Fibroblast of lung (primary cell): Measurements from ENCODE around the gene SMPD2. TPM values are rescaled to one million over a fixed set of nuclear protein-coding genes. Genes with fewer than 3 reads are reported as not detected.

Experiments used
- DNase-seq, 2 donors: peaks; one replicate each; pipeline versions ENCODE4 v3.0.0 to v3.0.0-alpha.2; 2010; ENCODE audit warnings: low read depth in 2 of 2
- H2AFZ ChIP-seq: 2 replicates; pipeline ENCODE4 v1.5.1; 2012; ENCODE audit warnings: low read length, control low read depth, inconsistent platforms
- H3K27ac ChIP-seq: 2 replicates; pipeline ENCODE4 v1.5.1; 2011; ENCODE audit warnings: low read length, control low read depth; ENCODE audit not compliant: insufficient read depth
- H3K27me3 ChIP-seq: 2 replicates; pipeline ENCODE4 v1.5.1; 2011; ENCODE audit warnings: mild to moderate bottlenecking, low read length; ENCODE audit not compliant: control insufficient read depth, insufficient read depth
- H3K36me3 ChIP-seq: 2 replicates; pipeline ENCODE4 v1.5.1; 2011; ENCODE audit warnings: low read length; ENCODE audit not compliant: control insufficient read depth, insufficient read depth
- H3K4me1 ChIP-seq: 2 replicates; pipeline ENCODE4 v1.5.1; 2011; ENCODE audit warnings: low read length; ENCODE audit not compliant: control insufficient read depth, insufficient read depth; ENCODE audit errors: extremely low read depth
- H3K4me2 ChIP-seq: 2 replicates; pipeline ENCODE4 v1.5.1; 2011; ENCODE audit warnings: low read length, control low read depth; ENCODE audit not compliant: insufficient read depth; ENCODE audit errors: extremely low read depth
- H3K4me3 ChIP-seq, 4 experiments: fragments of 200-600 bp in 1 of 4; sonication (generic) in 1 of 4; replicated peaks in 1 of 4; 2 replicates each; pipeline ENCODE4 v1.5.1; 2011 to 2016; ENCODE audit warnings: low read length in 4 of 4, low read depth in 3 of 4, mild to moderate bottlenecking in 3 of 4, control low read depth in 2 of 4, inconsistent platforms in 1 of 4, mixed read lengths in 1 of 4; ENCODE audit not compliant: insufficient read depth in 1 of 4; ENCODE audit errors: control extremely low read depth in 1 of 4
- H3K79me2 ChIP-seq: 2 replicates; pipeline ENCODE4 v1.5.1; 2012; ENCODE audit warnings: mild to moderate bottlenecking, low read length, inconsistent platforms; ENCODE audit not compliant: control insufficient read depth, insufficient read depth
- H3K9ac ChIP-seq: 2 replicates; pipeline ENCODE4 v1.5.1; 2011; ENCODE audit warnings: mild to moderate bottlenecking, low read length, control low read depth; ENCODE audit not compliant: insufficient read depth
- H3K9me3 ChIP-seq: 2 replicates; pipeline ENCODE4 v1.5.1; 2012; ENCODE audit warnings: low read depth, low read length; ENCODE audit not compliant: control insufficient read depth, insufficient read depth
- H4K20me1 ChIP-seq: 2 replicates; pipeline ENCODE4 v1.5.1; 2011; ENCODE audit warnings: low read length; ENCODE audit not compliant: control insufficient read depth, insufficient read depth; ENCODE audit errors: extremely low read depth
- EZH2 ChIP-seq: IDR thresholded peaks from 2 replicates; pipeline ENCODE4 v1.5.1; 2012; ENCODE audit warnings: low read length, control low read depth, mild to moderate bottlenecking; ENCODE audit errors: missing control alignments
- polyA plus RNA-seq, 2 donors: library from polyadenylated mRNA; depleted of rRNA in 1 of 2; stranded (reverse) in 1 of 2; unstranded in 1 of 2; fragments of >200 nt; gene quantifications; 2 replicates each; pipeline ENCODE4 v1.2.1, GENCODE V29; 2011 to 2012; ENCODE audit warnings: missing spikeins in 1 of 2
- total RNA-seq: library from RNA; depleted of rRNA; stranded (reverse); fragments of >200 nt; gene quantifications from 2 replicates; pipeline ENCODE4 v1.2.1, GENCODE V29; 2014
- TF ChIP-seq, protein P1 (sequence below), 2 donors: IDR thresholded peaks in 1 of 2; conservative IDR thresholded peaks in 1 of 2; 1 replicate in 1 of 2; 2 replicates in 1 of 2; pipeline ENCODE4 v1.5.1; 2011 to 2012; ENCODE audit warnings: low read length in 2 of 2, control low read depth in 1 of 2, inconsistent platforms in 1 of 2, low read depth in 1 of 2, mild to moderate bottlenecking in 1 of 2

The SMPD2 gene
- total and polyA plus RNA-seq, 2 donors (not counting 1 experiment from before 2014, with no cell fraction given) = 5.5 to 7.9 TPM

DNA sequence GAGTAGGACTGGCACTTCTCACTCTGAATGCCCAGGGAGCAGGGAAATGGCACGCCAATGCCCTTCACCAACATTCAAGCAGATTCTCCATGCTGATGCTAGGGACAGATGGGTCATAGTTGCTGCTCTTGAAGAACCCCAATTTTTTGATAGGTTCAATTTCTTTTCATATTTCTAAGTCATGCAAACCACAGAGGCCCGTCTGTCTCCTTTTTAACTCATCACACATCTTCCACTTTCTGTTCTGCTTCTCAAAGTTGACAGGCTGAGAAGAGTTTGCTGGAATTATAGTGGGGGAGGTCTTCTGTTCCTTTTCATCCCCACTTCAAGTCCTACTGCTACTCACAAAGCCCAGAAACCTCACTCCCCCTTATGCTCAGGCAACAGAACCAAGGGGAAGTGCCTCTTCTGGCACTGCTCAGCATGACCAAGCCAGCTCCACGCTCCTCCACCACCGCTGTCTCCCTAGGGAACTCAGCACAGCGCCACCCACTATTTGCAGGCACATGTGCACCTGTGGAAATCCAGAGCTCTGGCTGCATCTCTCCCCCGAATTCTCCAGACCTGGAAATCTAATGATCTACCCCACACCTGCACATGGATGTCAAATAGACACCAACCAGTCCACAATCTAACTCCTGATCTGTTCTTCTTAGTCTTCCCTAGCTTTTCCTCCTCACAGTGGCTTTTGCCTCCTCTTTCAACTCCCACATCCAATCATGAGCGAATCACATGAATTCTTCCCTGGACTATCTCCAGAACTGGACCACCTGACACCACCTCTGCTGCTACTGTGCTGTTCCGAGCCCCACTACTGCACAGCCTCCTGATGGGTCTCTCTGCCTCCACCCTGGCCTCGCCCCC is 31.8 kb downstream of the SMPD2 start:
- Histone ChIP-seq H4K20me1 (no peaks in the 10 kb centered on the region), H3K27me3 (no peaks in the 10 kb centered on the region), H2AFZ (no peak overlapping the region), H3K4me3 (no peak overlapping the region), H3K27ac (no peak overlapping the region), H3K36me3 (peaks cover 18% of the 10 kb centered on the region), H3K79me2 (peaks cover under 1% of the 10 kb centered on the region), H3K9ac (no peak overlapping the region), H3K9me3 (no peaks in the 10 kb centered on the region), H3K4me2 (no peak overlapping the region), H3K4me1 (no peaks in the 10 kb centered on the region)
- no peak for DNase-seq
- TF ChIP-seq, protein P1, sequence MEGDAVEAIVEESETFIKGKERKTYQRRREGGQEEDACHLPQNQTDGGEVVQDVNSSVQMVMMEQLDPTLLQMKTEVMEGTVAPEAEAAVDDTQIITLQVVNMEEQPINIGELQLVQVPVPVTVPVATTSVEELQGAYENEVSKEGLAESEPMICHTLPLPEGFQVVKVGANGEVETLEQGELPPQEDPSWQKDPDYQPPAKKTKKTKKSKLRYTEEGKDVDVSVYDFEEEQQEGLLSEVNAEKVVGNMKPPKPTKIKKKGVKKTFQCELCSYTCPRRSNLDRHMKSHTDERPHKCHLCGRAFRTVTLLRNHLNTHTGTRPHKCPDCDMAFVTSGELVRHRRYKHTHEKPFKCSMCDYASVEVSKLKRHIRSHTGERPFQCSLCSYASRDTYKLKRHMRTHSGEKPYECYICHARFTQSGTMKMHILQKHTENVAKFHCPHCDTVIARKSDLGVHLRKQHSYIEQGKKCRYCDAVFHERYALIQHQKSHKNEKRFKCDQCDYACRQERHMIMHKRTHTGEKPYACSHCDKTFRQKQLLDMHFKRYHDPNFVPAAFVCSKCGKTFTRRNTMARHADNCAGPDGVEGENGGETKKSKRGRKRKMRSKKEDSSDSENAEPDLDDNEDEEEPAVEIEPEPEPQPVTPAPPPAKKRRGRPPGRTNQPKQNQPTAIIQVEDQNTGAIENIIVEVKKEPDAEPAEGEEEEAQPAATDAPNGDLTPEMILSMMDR (conservative IDR thresholded peaks at IDR 0.05 in 1 of 2, IDR thresholded peaks at IDR 0.05 in 1 of 2; ENCODE audit: low read depth in 1 of 2, low read length in 2 of 2) = no peak
- no peak for TF ChIP-seq EZH2

DNA sequence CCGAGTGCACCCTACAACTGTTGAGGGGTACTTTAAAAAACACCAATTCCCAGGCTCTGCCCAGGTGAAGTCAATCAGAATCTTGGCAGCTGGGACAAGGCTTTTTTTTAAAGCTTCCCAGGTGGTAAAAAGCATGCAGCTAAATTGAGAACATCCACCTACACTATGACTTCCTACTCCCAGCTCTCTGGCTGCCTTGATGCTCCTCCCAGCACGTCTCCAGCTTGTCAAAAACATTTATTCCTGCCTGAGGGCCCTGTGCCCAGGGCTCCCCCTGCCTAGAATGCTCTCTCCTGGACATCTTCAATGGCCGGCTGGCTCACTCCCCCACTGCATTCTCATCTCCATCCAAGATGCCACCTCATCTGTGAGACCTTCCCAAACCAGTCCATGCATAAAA is 32.6 kb downstream of the SMPD2 start:
- Histone ChIP-seq H3K27me3 (no peaks in the 10 kb centered on the region), H3K9me3 (no peaks in the 10 kb centered on the region), H3K4me3 (no peak overlapping the region), H3K9ac (no peak overlapping the region), H3K36me3 (peaks cover 18% of the 10 kb centered on the region), H3K79me2 (peaks cover 4% of the 10 kb centered on the region), H2AFZ (no peak overlapping the region), H3K4me2 (no peak overlapping the region), H3K4me1 (no peaks in the 10 kb centered on the region), H4K20me1 (no peaks in the 10 kb centered on the region), H3K27ac (no peak overlapping the region)
- TF ChIP-seq, protein P1 (conservative IDR thresholded peaks at IDR 0.05 in 1 of 2, IDR thresholded peaks at IDR 0.05 in 1 of 2; ENCODE audit: low read depth in 1 of 2, low read length in 2 of 2) = no peak
- no peak for TF ChIP-seq EZH2
- DNase-seq = no peak

DNA sequence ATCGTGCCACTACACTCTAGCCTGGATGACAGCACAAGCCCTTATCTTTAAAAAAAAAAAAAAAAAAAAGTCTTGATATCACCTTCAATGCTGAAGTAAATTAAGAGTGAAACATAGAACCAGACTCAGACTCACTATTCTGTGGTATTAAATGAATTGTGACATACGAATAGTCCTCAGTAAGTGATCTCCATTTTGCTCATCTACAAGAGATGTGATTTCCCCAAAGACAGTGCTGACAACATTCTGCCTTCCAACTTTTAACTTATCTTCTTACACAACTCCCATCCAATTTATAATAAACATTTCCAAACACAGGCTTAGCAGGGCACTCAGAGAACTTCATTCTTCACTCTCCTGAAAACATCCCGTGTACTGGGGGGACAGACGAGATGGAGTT is 34.5 kb downstream of the SMPD2 start:
- no peak overlapping the region for H3K9ac ChIP-seq
- H3K4me2 ChIP-seq = no peak overlapping the region
- TF ChIP-seq, protein P1 (conservative IDR thresholded peaks at IDR 0.05 in 1 of 2, IDR thresholded peaks at IDR 0.05 in 1 of 2; ENCODE audit: low read depth in 1 of 2, low read length in 2 of 2) = no peak
- no peak for TF ChIP-seq EZH2
- H3K36me3 ChIP-seq = peaks cover 15% of the 10 kb centered on the region
- H3K4me1 ChIP-seq = peaks cover 6% of the 10 kb centered on the region
- no peak overlapping the region for H3K4me3 ChIP-seq
- H3K79me2 ChIP-seq = peaks cover 14% of the 10 kb centered on the region
- no peak overlapping the region for H3K27ac ChIP-seq
- H3K27me3 ChIP-seq = no peaks in the 10 kb centered on the region
- H3K9me3 ChIP-seq = no peaks in the 10 kb centered on the region
- H4K20me1 ChIP-seq = no peaks in the 10 kb centered on the region
- DNase-seq = no peak
- H2AFZ ChIP-seq = no peak overlapping the region
